ENCODE measurements around the gene TXNDC5.

- TF ChIP-seq CTCF (IDR thresholded peaks at IDR 0.05), result no peak
- no peak for TF ChIP-seq POLR2AphosphoS5 (IDR thresholded peaks at IDR 0.05)
Measured at GRCh38 chr6:7939864-7940228, 29.3 kb upstream of the TXNDC5 start.

Data from upper lobe of left lung (tissue), 4 donors.